WTC11 (cell line): ENCODE measurements around the gene ZNF689.

Experiments used
- CBFB ChIP-seq: sonication (generic); formaldehyde crosslinking; IDR thresholded peaks from 2 replicates; pipeline ENCODE4 v1.8.1; 2022; ENCODE audit warnings: mild to moderate bottlenecking, low read depth, missing genetic modification reagents
- NR2C2 ChIP-seq: sonication (generic); formaldehyde crosslinking; IDR thresholded peaks from 2 replicates; pipeline ENCODE4 v1.8.0; 2022; ENCODE audit warnings: mild to moderate bottlenecking, missing genetic modification reagents
- NR3C1 ChIP-seq: sonication (generic); formaldehyde crosslinking; conservative IDR thresholded peaks from 2 replicates; pipeline ENCODE4 v1.8.1; 2023; ENCODE audit warnings: low read depth, mild to moderate bottlenecking, missing genetic modification reagents
- RORB ChIP-seq: fragments of 250-450 bp; sonication (Bioruptor Pico); IDR thresholded peaks from 2 replicates; pipeline ENCODE4 v1.9.0; 2021; ENCODE audit warnings: mild to moderate bottlenecking
- TEAD4 ChIP-seq: sonication (generic); formaldehyde crosslinking; IDR thresholded peaks from 2 replicates; pipeline ENCODE4 v1.8.0; 2022; ENCODE audit warnings: mild to moderate bottlenecking, missing genetic modification reagents
- ZNF219 ChIP-seq: sonication (generic); formaldehyde crosslinking; IDR thresholded peaks from 2 replicates; pipeline ENCODE4 v1.8.0; 2023; ENCODE audit warnings: missing genetic modification reagents, mild to moderate bottlenecking, borderline replicate concordance
- ZNF263 ChIP-seq: sonication (generic); formaldehyde crosslinking; IDR thresholded peaks from 2 replicates; pipeline ENCODE4 v1.8.1; 2022; ENCODE audit warnings: low read depth, mild to moderate bottlenecking, moderate library complexity, missing genetic modification reagents
- ZNF396 ChIP-seq: fragments of 250-450 bp; sonication (Bioruptor Pico); IDR thresholded peaks from 2 replicates; pipeline ENCODE4 v1.8.0; 2021; ENCODE audit warnings: mild to moderate bottlenecking, moderate library complexity, borderline replicate concordance
- TF ChIP-seq, protein P1 (sequence below): fragments of 200-600 bp; IDR thresholded peaks from 2 replicates; pipeline ENCODE4 v1.8.0; 2022; ENCODE audit warnings: antibody characterized with exemption
- TF ChIP-seq, protein P2 (sequence below): sonication (generic); formaldehyde crosslinking; IDR thresholded peaks from 2 replicates; pipeline ENCODE4 v1.8.1; 2023; ENCODE audit warnings: mild to moderate bottlenecking, missing genetic modification reagents, moderate library complexity
- TF ChIP-seq, protein P3 (sequence below): sonication (generic); formaldehyde crosslinking; IDR thresholded peaks from 2 replicates; pipeline ENCODE4 v1.8.1; 2022; ENCODE audit warnings: mild to moderate bottlenecking, missing genetic modification reagents, moderate library complexity, borderline replicate concordance
- TF ChIP-seq, protein P4 (sequence below): sonication (generic); formaldehyde crosslinking; IDR thresholded peaks from 2 replicates; pipeline ENCODE4 v1.8.0; 2022; ENCODE audit warnings: mild to moderate bottlenecking, missing genetic modification reagents
- TF ChIP-seq, protein P5 (sequence below): sonication (generic); formaldehyde crosslinking; IDR thresholded peaks from 2 replicates; pipeline ENCODE4 v1.8.1; 2023; ENCODE audit warnings: mild to moderate bottlenecking, missing genetic modification reagents
- TF ChIP-seq, protein P6 (sequence below): fragments of 250-450 bp; sonication (Bioruptor Pico); IDR thresholded peaks from 2 replicates; pipeline ENCODE4 v2.1.2; 2022; ENCODE audit warnings: mild to moderate bottlenecking, moderate library complexity

DNA sequence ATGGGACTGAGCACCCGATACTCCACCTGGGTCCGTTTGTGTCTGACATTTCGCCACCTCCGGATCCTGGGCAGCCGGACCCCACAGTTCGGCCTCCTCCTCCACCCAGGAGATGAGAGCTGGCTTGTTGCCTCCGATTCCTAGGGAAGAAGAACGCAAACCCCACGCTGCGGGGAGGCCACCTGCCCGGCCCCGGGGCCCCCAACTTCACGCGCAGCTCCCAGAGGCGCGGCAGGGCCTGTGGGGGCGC, 52.6 kb downstream of the ZNF689 start:
- TF ChIP-seq, protein P1, sequence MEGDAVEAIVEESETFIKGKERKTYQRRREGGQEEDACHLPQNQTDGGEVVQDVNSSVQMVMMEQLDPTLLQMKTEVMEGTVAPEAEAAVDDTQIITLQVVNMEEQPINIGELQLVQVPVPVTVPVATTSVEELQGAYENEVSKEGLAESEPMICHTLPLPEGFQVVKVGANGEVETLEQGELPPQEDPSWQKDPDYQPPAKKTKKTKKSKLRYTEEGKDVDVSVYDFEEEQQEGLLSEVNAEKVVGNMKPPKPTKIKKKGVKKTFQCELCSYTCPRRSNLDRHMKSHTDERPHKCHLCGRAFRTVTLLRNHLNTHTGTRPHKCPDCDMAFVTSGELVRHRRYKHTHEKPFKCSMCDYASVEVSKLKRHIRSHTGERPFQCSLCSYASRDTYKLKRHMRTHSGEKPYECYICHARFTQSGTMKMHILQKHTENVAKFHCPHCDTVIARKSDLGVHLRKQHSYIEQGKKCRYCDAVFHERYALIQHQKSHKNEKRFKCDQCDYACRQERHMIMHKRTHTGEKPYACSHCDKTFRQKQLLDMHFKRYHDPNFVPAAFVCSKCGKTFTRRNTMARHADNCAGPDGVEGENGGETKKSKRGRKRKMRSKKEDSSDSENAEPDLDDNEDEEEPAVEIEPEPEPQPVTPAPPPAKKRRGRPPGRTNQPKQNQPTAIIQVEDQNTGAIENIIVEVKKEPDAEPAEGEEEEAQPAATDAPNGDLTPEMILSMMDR, result no peak
- TF ChIP-seq, protein P2, sequence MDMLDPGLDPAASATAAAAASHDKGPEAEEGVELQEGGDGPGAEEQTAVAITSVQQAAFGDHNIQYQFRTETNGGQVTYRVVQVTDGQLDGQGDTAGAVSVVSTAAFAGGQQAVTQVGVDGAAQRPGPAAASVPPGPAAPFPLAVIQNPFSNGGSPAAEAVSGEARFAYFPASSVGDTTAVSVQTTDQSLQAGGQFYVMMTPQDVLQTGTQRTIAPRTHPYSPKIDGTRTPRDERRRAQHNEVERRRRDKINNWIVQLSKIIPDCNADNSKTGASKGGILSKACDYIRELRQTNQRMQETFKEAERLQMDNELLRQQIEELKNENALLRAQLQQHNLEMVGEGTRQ (CRISPR knock-in tag), result no peak; the same call in 1 of the 2 replicates
- no peak for TF ChIP-seq ZNF219 (CRISPR knock-in tag)
- TF ChIP-seq, protein P3, sequence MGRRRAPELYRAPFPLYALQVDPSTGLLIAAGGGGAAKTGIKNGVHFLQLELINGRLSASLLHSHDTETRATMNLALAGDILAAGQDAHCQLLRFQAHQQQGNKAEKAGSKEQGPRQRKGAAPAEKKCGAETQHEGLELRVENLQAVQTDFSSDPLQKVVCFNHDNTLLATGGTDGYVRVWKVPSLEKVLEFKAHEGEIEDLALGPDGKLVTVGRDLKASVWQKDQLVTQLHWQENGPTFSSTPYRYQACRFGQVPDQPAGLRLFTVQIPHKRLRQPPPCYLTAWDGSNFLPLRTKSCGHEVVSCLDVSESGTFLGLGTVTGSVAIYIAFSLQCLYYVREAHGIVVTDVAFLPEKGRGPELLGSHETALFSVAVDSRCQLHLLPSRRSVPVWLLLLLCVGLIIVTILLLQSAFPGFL (CRISPR knock-in tag), result no peak
- TF ChIP-seq ZNF263, result no peak
- no peak for TF ChIP-seq TEAD4 (CRISPR knock-in tag)
- no peak for TF ChIP-seq ZNF396
- TF ChIP-seq, protein P4, sequence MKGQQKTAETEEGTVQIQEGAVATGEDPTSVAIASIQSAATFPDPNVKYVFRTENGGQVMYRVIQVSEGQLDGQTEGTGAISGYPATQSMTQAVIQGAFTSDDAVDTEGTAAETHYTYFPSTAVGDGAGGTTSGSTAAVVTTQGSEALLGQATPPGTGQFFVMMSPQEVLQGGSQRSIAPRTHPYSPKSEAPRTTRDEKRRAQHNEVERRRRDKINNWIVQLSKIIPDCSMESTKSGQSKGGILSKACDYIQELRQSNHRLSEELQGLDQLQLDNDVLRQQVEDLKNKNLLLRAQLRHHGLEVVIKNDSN (CRISPR knock-in tag), result no peak
- TF ChIP-seq, protein P5, sequence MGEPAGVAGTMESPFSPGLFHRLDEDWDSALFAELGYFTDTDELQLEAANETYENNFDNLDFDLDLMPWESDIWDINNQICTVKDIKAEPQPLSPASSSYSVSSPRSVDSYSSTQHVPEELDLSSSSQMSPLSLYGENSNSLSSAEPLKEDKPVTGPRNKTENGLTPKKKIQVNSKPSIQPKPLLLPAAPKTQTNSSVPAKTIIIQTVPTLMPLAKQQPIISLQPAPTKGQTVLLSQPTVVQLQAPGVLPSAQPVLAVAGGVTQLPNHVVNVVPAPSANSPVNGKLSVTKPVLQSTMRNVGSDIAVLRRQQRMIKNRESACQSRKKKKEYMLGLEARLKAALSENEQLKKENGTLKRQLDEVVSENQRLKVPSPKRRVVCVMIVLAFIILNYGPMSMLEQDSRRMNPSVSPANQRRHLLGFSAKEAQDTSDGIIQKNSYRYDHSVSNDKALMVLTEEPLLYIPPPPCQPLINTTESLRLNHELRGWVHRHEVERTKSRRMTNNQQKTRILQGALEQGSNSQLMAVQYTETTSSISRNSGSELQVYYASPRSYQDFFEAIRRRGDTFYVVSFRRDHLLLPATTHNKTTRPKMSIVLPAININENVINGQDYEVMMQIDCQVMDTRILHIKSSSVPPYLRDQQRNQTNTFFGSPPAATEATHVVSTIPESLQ (CRISPR knock-in tag), result no peak
- no peak for TF ChIP-seq CBFB (CRISPR knock-in tag)
- 0 out of 2 replicates have a peak, but pooled peaks have one; percentile 54 for TF ChIP-seq NR3C1
- no peak for TF ChIP-seq NR2C2 (CRISPR knock-in tag)
- no peak for TF ChIP-seq RORB (CRISPR knock-in tag)
- TF ChIP-seq, protein P6, sequence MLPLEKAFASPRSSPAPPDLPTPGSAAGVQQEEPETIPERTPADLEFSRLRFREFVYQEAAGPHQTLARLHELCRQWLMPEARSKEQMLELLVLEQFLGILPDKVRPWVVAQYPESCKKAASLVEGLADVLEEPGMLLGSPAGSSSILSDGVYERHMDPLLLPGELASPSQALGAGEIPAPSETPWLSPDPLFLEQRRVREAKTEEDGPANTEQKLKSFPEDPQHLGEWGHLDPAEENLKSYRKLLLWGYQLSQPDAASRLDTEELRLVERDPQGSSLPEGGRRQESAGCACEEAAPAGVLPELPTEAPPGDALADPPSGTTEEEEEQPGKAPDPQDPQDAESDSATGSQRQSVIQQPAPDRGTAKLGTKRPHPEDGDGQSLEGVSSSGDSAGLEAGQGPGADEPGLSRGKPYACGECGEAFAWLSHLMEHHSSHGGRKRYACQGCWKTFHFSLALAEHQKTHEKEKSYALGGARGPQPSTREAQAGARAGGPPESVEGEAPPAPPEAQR (CRISPR knock-in tag), result no peak
